NCI-H1417 (cell line): ENCODE results near the gene GREM1.

Source experiments
- DNase-seq, 3 experiments: peaks; one replicate each; lab custom pipeline; 2025; lab: John Stamatoyannopoulos, UW

The GREM1 gene

GRCh38 chr15:32717426-32718226, at the start of gene GREM1:
Gene GREM1, plus strand, starts transcription at chr15:32718004. Its CDS starts 12,687 bp downstream, at chr15:32730691.
- peak in 2 of 3 experiments; percentile 65 to 69 for DNase-seq

- DNase-seq: no peak
Measured at GRCh38 chr15:32668942-32669341, 48.9 kb upstream of the GREM1 start.

DNA sequence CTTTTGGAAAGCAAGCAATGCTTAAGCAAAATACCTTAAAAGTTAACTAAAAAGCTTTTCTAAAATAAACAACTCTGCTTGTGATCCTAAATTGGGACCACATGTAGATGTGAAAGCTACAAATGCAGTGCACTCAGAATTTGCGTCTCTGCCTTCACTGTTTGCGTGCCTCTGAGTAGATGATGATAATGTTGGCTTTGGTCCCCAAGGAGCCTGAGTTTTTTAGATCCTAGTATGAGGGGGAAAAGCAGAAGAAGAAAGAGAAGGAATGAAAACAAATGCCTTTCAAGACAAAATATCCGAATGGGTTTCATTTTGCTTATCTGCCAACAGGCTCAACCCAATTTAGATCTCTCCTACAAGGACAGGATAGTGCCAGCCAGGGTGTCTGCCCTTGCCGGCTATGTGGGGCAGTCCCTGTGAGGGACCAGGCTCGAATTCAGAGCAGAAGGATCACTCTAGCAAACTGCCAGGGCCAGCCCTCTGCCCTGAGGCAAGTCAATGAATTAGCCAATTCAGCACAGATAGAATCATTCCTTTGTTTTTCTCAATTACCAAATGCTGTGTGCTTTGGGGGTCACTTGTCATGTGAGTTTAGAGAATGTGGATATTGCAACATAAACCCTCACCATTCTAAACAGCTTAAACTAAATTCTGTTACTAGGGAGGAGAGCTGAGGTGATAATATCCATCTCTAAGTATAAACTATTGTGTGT, 47.8 kb upstream of the GREM1 start:
- peak in 1 of 3 experiments; percentile 43 for DNase-seq

DNA sequence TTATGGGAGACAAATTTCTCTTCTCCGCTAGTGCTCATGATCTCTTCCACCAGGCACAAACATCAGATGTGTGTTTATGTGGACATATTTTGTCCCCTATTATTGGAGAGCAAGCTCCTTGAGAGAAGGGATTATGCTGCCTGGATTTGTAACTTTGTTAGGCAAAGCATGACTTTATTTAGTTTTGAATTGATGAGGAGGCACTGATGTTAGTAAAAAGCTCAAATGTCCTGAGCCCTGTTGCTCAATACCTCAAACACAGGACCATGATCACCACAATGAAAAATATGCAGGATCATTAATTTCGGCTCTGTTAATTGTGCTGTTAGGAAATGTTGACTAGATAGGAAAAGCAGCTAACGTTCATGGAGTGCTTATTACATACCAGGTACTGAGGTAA, 47.2 kb upstream of the GREM1 start:
- DNase-seq: no peak

GRCh38 chr15:32671339-32672325, 46.2 kb upstream of the GREM1 start:
- DNase-seq: no peak

DNA sequence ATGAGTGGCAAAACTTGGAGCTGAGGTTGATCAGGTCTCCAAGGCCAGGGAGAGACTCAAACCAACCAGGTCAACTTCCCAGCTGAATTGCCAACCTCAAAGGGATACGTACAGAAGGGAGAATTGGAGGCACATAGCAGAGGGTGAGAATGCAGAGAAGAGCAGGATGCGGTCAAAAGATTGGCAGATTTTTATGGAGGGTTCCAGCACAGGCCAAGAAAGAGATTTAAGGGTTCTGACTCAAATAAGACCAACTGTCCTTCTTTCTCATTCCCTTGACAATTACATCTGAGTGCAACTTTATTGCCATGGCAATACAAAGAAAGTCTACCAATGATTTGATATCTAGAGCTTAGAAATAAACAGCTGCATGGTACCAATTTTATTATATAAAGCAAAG, 43.1 kb upstream of the GREM1 start:
- no peak for DNase-seq

- no peak for DNase-seq
Measured at GRCh38 chr15:32675466-32675865, 42.3 kb upstream of the GREM1 start.

DNA sequence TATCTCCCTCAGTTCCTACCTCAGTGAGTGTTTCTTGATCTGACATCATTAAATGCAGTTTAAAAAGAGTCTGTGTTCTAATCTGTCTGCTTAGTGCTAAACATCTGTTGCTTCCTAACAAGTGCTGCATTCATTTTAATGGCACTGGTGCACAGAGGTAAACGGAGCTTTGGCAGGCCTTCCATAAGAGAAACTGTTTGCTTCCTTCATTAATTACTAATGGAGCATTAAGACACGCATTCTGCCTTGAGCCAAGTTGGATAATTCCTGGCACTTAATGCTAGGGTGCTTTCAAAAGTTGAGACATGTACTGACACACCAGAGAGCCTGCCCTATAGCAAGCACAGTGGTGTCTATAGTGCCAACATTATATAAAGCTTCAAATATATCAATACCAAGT, 41.6 kb upstream of the GREM1 start:
- DNase-seq: peak in 2 of 3 experiments; percentile 22 to 56

DNA sequence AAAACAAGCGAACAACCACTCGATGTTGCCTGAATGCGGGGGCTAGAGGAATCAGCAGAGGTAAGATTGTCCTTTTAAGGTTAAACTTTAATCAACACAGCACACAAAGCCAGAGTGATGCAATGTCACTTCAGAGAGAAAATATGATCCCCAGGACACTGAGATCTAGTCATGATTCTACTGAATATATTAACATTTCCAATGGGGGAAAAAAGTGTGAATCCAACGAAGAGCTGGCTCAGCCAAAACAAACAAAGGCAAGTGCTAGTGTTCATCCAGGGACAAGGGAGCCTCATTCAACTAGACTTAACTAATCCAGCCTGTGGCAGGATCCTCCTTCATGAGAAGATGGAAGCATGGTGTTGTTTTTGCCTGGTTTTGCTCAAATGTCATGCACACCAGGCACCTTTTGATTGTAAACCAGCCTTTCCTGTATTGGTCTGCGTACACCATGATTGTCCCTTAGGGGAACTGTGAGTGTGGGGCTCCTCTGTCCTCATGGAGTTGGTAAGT, 40.5 kb upstream of the GREM1 start:
- DNase-seq: peak; percentile 48 to 73 (median 52)

DNA sequence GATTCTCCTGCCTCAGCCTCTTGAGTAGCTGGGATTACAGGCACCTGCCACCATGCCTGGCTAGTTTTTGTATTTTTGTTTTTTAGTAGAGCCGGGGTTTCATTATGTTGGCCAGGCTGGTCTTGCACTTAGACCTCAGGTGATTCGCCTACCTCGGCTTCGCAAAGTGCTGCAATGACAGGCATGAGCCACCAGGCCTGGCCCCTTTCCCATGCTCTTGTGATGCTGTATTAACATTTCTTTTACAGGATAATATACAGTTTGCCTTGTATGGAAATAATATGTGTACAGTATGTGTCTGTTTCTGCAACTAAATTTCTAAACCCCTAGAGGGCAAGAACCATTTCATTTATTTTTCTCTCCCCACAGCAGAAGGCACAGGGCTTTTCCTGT, 38.5 kb upstream of the GREM1 start:
- DNase-seq: no peak

DNA sequence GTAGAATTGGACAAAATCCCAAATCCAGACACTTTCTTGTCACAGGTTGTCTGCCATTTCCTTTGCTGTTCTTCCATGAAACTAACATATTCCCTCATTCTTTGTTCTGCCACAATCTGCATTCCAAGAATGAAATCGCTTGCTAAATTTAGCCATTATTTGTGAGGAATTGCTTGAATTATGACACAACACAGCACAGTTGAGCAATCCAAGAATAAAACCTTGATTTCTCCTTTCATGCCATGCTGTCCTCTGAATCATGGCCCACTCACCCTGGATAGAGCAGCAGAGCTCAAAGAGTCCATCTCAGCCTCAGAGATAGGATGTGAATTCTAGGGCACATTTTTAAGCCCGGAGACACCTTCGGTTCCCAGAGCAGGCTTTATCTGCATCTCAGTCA, 35.2 kb upstream of the GREM1 start:
- DNase-seq: no peak

DNA sequence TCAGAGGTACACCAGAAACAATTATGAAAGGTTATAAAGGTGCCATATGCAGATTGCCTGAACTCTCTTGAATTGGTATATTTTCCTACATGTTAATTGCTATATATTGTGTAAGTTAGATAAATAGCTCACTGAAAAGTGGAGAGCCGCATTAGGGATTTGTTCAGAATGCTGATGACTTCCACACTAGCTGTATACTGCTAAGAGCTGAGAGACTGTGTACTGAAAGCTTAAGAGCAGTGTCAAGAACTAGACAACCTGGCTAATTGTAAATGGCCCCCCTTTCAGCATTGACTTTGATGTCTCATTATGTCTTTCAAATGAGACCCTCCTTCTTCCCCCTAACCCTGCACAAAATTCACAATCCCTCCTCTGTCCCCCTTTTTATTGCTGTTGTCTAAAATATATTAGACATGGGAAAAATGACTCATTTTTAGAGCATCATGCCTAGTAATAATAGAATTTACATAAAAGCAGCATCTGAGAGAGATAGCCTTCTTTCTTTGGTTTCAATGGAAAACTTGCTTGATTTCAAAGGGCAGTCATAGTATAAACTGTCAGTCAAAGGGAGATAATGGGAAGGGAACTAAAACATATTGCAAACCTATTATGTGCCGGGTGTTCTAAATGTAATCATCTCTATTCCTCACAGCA, 34.7 kb upstream of the GREM1 start:
- DNase-seq: no peak

- DNase-seq: no peak
Measured at GRCh38 chr15:32683906-32684584, 33.8 kb upstream of the GREM1 start.

DNA sequence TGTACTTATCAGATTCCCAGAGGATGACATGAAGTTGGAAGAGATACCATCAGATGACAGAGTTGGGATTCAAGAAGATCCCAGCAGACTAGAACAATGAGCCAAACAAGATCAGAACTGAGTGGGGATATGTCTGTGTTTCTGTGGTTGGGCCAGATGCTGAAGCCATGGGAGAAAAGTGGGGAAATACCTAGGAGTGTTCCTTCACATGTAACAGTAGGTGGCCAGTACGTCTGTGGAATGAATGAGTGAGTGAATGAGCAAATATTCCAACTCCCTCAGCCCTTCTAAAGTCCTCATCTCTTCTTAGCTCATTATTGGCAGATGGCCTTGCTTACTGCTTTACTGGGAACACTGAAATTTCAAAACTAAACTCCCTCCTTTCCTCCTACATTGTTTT, 32.2 kb upstream of the GREM1 start:
- no peak for DNase-seq

- no peak for DNase-seq
Measured at GRCh38 chr15:32687556-32687955, 30.2 kb upstream of the GREM1 start.

- peak in 2 of 3 experiments; percentile 15 to 65 for DNase-seq
Measured at GRCh38 chr15:32688151-32688639, 29.6 kb upstream of the GREM1 start.

DNA sequence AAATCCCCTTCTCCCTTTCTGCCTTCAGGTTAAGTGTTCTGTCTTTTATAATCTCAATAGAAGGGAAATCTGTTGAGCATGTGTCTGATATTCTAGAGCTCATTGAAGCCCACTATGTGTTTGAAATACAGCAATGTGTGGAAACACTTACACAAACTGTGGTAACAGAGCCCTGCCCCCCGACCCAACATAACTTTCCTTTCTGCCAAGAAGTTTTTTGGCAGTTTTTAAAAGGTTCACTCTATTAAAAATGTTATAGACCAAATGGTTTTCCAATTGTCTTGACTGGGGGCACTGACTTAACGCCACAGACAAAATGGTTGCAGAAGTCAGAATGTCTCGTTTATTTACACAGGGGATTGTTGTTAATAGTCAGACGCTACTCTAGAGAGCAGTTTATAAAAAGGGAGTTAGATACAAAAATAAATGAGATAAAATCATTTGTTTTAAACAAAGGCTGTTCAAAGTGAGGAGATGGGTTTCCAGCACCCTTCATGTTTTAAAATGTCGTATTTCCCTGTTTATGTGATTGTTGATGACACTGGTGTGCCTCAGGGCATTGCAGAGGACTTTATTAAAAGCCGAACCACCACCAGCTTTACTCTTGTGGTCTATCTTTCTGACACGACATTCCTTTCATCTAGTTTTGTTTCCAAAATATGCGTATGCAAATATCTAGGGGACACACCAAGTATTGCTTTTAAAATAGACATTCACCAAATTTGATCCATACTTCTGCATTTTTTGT, 26.7 kb upstream of the GREM1 start:
- DNase-seq: no peak

DNA sequence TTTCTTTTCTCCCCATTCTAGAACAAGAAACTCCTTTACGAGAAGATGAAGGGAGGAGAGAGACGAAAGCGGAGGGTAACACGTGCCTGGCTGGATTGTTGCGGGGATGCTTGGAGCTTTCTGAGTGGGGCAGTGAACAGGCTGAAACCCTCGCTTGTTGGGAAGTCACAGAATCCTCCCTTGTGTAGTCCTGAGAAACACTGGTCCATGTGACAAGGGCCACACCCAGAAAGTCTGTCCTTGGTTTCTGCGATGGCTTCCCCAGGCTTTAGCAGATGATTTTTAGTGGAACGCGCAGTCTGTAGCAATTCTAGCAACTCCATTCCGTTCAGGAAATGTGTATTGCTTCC, 26.1 kb upstream of the GREM1 start:
- DNase-seq: no peak

DNA sequence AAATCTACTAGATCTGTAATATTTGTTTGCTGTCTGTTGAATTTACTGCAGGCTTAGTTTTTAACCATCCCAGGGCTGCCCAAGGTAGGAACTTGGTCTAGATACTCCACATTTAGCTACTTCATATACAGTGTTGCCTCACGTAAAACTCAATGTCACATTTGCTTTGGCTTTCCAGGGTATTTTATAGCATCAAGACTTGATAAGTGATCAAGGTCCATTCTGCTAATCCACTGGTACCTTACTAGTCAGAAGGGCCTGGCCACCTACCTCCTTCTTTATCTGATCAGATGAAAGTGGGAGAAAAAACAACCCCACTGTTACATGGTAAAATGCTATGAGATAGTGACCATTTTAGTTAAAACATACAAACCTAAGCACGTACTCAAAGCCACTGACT, 25.5 kb upstream of the GREM1 start:
- DNase-seq: no peak
